Small intestine (tissue), 7 donors: ENCODE measurements around the gene ASCC3. TPM values are rescaled to one million over a fixed set of nuclear protein-coding genes. Genes with fewer than 3 reads are reported as not detected.

Experiments
- DNase-seq, 2 donors: peaks; one replicate each; pipeline versions ENCODE4 v3.0.0 to v3.0.0-alpha.2; 2013
- FAIRE-seq: peaks from 2 replicates; lab custom pipeline; 2012; peaks lifted over from hg19 to GRCh38; lab: Jason Lieb, UNC
- H3K27ac ChIP-seq, 3 donors: one replicate each; pipeline ENCODE4 v1.5.1; 2013; ENCODE audit warnings: low read length in 2 of 3, mild to moderate bottlenecking in 2 of 3, control low read depth in 1 of 3, inconsistent platforms in 1 of 3, low read depth in 1 of 3, moderate library complexity in 1 of 3
- H3K27me3 ChIP-seq, 3 donors: one replicate each; pipeline ENCODE4 v1.6.1; 2013; ENCODE audit warnings: low read length in 3 of 3, inconsistent platforms in 1 of 3; ENCODE audit not compliant: control insufficient read depth in 3 of 3, insufficient read depth in 3 of 3
- H3K36me3 ChIP-seq, 3 donors: one replicate each; pipeline ENCODE4 v1.6.1; 2013; ENCODE audit warnings: low read length in 3 of 3, inconsistent platforms in 1 of 3, low read depth in 1 of 3, mild to moderate bottlenecking in 1 of 3, moderate library complexity in 1 of 3; ENCODE audit not compliant: control insufficient read depth in 3 of 3, insufficient read depth in 2 of 3
- H3K4me1 ChIP-seq, 3 donors: one replicate each; pipeline ENCODE4 v1.6.1; 2013; ENCODE audit warnings: low read length in 2 of 3, inconsistent platforms in 1 of 3, low read depth in 1 of 3, mild to moderate bottlenecking in 1 of 3, moderate library complexity in 1 of 3; ENCODE audit not compliant: control insufficient read depth in 3 of 3, insufficient read depth in 2 of 3
- H3K4me3 ChIP-seq, 3 donors: one replicate each; pipeline ENCODE4 v1.5.1; 2013; ENCODE audit warnings: low read length in 3 of 3, control low read depth in 1 of 3, inconsistent platforms in 1 of 3, low read depth in 1 of 3, mild to moderate bottlenecking in 1 of 3, moderate library complexity in 1 of 3
- H3K9me3 ChIP-seq, 2 donors: one replicate each; pipeline ENCODE4 v1.6.1; 2013; ENCODE audit warnings: low read depth in 1 of 2, low read length in 1 of 2; ENCODE audit not compliant: control insufficient read depth in 2 of 2, insufficient read depth in 1 of 2
- WGBS, 3 donors: extraction: QIAGEN DNeasy Blood & Tissue Kit; methylation state at CpG; one replicate each; pipeline ENCODE4 v1.1.7; 2013; 5-methylcytosine and 5-hydroxymethylcytosine counted together
- polyA plus RNA-seq, 4 donors: library from polyadenylated mRNA; stranded (reverse) in 3 of 4; unstranded in 1 of 4; fragments of 200-250 nt in 3 of 4; fragments of 120-200 nt in 1 of 4; gene quantifications; one replicate each; pipeline versions ENCODE4 v1.2.1 to v1.2.3, GENCODE V29; 2013
- donor health status: healthy with polysubstance abuse.
- donor health status: control.
- donor health status: control.
- donor health status: Bipolar disorder and iron deficiency.
- donor health status: healthy.

Gene ASCC3
- polyA plus RNA-seq, 4 donors = 6.8 to 29.0 (median 13.6) TPM

GRCh38 chr6:100671740-100672139 lies 209.4 kb downstream of the ASCC3 start:
- Histone ChIP-seq H3K36me3 (no peaks in the 10 kb centered on the region), H3K27ac (no peak overlapping the region), H3K27me3 (no peaks in the 10 kb centered on the region), H3K4me3 (no peak overlapping the region), H3K4me1 (no peaks in the 10 kb centered on the region), H3K9me3 (no peaks in the 10 kb centered on the region)
- FAIRE-seq = no peak
- DNase-seq = no peak

GRCh38 chr6:100670056-100670455 lies 211.1 kb downstream of the ASCC3 start:
- Histone ChIP-seq H3K9me3 (no peaks in the 10 kb centered on the region), H3K36me3 (no peaks in the 10 kb centered on the region), H3K27ac (no peak overlapping the region), H3K27me3 (no peaks in the 10 kb centered on the region), H3K4me3 (no peak overlapping the region), H3K4me1 (no peaks in the 10 kb centered on the region)
- DNase-seq (no peak), FAIRE-seq (no peak)
- WGBS, 3 donors = 95 to 97% (median 97%) methylated on average over 2 of the region's 2 CpGs

- H3K9me3 ChIP-seq = no peaks in the 10 kb centered on the region
- no peaks in the 10 kb centered on the region for H3K27me3 ChIP-seq
- no peaks in the 10 kb centered on the region for H3K36me3 ChIP-seq
- DNase-seq (no peak), FAIRE-seq (no peak)
- H3K4me3 ChIP-seq = no peak overlapping the region
- 0 to 38% (median 29%) methylated on average over 1 of the region's 1 CpG for WGBS, 3 donors
- H3K4me1 ChIP-seq = no peaks in the 10 kb centered on the region
- no peak overlapping the region for H3K27ac ChIP-seq
Observed at GRCh38 chr6:100665041-100665380, 216.1 kb downstream of the ASCC3 start.

- FAIRE-seq = peak; percentile 88
- Histone ChIP-seq H3K4me3 (no peak overlapping the region), H3K27me3 (no peaks in the 10 kb centered on the region), H3K36me3 (no peaks in the 10 kb centered on the region), H3K9me3 (no peaks in the 10 kb centered on the region), H3K4me1 (no peaks in the 10 kb centered on the region), H3K27ac (no peak overlapping the region)
- DNase-seq = peak; percentile 22 to 29
Observed at GRCh38 chr6:100664274-100665040, 216.7 kb downstream of the ASCC3 start.

GRCh38 chr6:100663219-100663863 lies 217.8 kb downstream of the ASCC3 start:
- Histone ChIP-seq H3K36me3 (no peaks in the 10 kb centered on the region), H3K4me3 (no peak overlapping the region), H3K27me3 (no peaks in the 10 kb centered on the region), H3K9me3 (no peaks in the 10 kb centered on the region), H3K4me1 (no peaks in the 10 kb centered on the region), H3K27ac (no peak overlapping the region)
- no peak for DNase-seq
- no peak for FAIRE-seq
- WGBS, 3 donors = 90 to 92% (median 91%) methylated on average over 5 of the region's 5 CpGs

- FAIRE-seq (no peak), DNase-seq (no peak)
- Histone ChIP-seq H3K27me3 (no peaks in the 10 kb centered on the region), H3K4me1 (no peaks in the 10 kb centered on the region), H3K36me3 (no peaks in the 10 kb centered on the region), H3K4me3 (no peak overlapping the region), H3K27ac (no peak overlapping the region), H3K9me3 (no peaks in the 10 kb centered on the region)
- WGBS, 3 donors = 73 to 88% (median 83%) methylated on average over 6 of the region's 6 CpGs
Observed at GRCh38 chr6:100662264-100662663, 218.9 kb downstream of the ASCC3 start.

GRCh38 chr6:100658486-100658885 lies 222.6 kb downstream of the ASCC3 start:
- Histone ChIP-seq H3K27ac (no peak overlapping the region), H3K4me3 (no peak overlapping the region), H3K9me3 (no peaks in the 10 kb centered on the region), H3K4me1 (no peaks in the 10 kb centered on the region), H3K27me3 (no peaks in the 10 kb centered on the region), H3K36me3 (peaks cover 0 to 2% (median 0%) of the 10 kb centered on the region in 3 donors)
- 67 to 72% (median 68%) methylated on average over 2 of the region's 2 CpGs for WGBS, 3 donors
- DNase-seq = no peak
- FAIRE-seq = no peak

GRCh38 chr6:100657678-100658330 lies 223.3 kb downstream of the ASCC3 start:
- 81 to 91% (median 88%) methylated on average over 2 of the region's 2 CpGs for WGBS, 3 donors
- no peak overlapping the region for H3K4me3 ChIP-seq
- no peak overlapping the region for H3K27ac ChIP-seq
- DNase-seq (peak; percentile 4 to 7), FAIRE-seq (peak; percentile 89)
- H3K4me1 ChIP-seq = no peaks in the 10 kb centered on the region
- no peaks in the 10 kb centered on the region for H3K9me3 ChIP-seq
- peaks cover 0 to 2% (median 2%) of the 10 kb centered on the region in 3 donors for H3K36me3 ChIP-seq
- no peaks in the 10 kb centered on the region for H3K27me3 ChIP-seq
